Suprapubic skin (tissue), 4 donors: Measurements from ENCODE around the gene ACTR1A. TPM values are rescaled to one million over a fixed set of nuclear protein-coding genes. Genes with fewer than 3 reads are reported as not detected.

ENCODE experiments used
- DNase-seq, 2 donors: peaks; one replicate each; pipeline ENCODE4 v3.0.0-alpha.2; 2019; ENCODE audit warnings: low spot score in 2 of 2
- H3K27ac ChIP-seq: fragments of 200-600 bp; sonication (generic); one replicate; pipeline ENCODE4 v1.5.1; 2019
- H3K27me3 ChIP-seq: fragments of 200-600 bp; sonication (generic); one replicate; pipeline ENCODE4 v1.5.1; 2019
- H3K36me3 ChIP-seq: fragments of 200-600 bp; sonication (generic); one replicate; pipeline ENCODE4 v1.5.1; 2019
- H3K4me1 ChIP-seq: fragments of 200-600 bp; sonication (generic); one replicate; pipeline ENCODE4 v1.5.1; 2019
- H3K4me3 ChIP-seq: fragments of 200-600 bp; sonication (generic); one replicate; pipeline ENCODE4 v1.5.1; 2019; ENCODE audit warnings: mild to moderate bottlenecking
- H3K9me3 ChIP-seq: fragments of 200-600 bp; sonication (generic); one replicate; pipeline ENCODE4 v1.5.1; 2019
- EP300 ChIP-seq: sonication (generic); formaldehyde crosslinking; IDR thresholded peaks from one replicate; pipeline ENCODE4 v1.6.1; 2017; ENCODE audit warnings: antibody characterized with exemption
- POLR2A ChIP-seq, 2 donors: fragments of 450-650 bp; IDR thresholded peaks; one replicate each; pipeline ENCODE4 v1.6.1; 2017; ENCODE audit warnings: antibody characterized with exemption in 2 of 2, mild to moderate bottlenecking in 2 of 2, moderate library complexity in 2 of 2
- POLR2AphosphoS5 ChIP-seq, 3 donors: sonication (generic); formaldehyde crosslinking; IDR thresholded peaks; one replicate each; pipeline ENCODE4 v1.6.1; 2017; ENCODE audit warnings: antibody characterized with exemption in 3 of 3
- WGBS: methylation state at CpG from one replicate; pipeline ENCODE4 v1.1.5; 2018; 5-methylcytosine and 5-hydroxymethylcytosine counted together
- total RNA-seq, 4 donors: library from RNA; depleted of rRNA; stranded (reverse); fragments of >200 nt; gene quantifications; one replicate each; pipeline ENCODE4 v1.1.0, GENCODE V29; 2016
- TF ChIP-seq, protein P1 (sequence below), 2 donors: fragments of 200-600 bp in 1 of 2; fragments of 450-650 bp in 1 of 2; sonication (generic) in 1 of 2; IDR thresholded peaks; one replicate each; pipeline ENCODE4 v1.5.1; 2016 to 2019; ENCODE audit warnings: antibody characterized with exemption in 2 of 2, mild to moderate bottlenecking in 1 of 2, moderate library complexity in 1 of 2

ACTR1A gene
- total RNA-seq, 4 donors from 2014 or later: 71.5 to 108 (median 105) TPM

DNA sequence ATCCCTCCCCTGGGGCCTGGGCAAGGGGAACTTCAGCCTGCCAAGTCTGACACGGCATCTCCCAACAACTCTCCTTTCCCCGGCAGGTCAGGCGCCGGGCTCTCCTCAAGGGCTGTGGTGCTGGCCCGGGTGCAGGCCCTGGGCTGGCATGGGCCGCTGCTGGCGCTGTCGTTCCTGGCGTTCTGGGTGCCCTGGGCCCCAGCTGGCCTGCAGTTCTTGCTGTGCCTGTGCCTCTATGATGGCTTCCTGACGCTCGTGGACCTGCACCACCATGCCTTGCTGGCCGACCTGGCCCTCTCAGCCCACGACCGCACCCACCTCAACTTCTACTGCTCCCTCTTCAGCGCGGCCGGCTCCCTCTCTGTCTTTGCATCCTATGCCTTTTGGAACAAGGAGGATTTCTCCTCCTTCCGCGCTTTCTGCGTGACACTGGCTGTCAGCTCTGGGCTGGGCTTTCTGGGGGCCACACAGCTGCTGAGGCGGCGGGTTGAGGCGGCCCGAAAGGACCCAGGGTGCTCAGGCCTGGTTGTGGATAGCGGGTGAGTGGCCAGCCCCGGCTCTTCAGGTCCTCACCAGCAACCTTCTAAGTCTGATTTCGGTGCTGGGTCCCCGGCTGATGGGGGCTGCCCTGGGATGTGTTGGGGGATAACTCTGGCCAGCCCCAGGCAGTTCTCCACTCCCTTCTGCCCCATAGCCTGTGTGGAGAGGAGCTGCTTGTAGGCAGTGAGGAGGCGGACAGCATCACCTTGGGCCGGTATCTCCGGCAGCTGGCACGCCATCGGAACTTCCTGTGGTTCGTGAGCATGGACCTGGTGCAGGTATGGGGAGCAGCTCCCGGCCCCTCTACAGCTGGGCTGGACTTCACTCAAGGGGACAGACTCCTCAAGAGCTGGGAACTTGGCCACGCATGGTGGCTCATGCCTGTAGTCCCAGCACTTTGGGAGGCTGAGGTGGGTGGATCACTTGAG is 31.6 kb downstream of the ACTR1A start:
- TF ChIP-seq EP300: no peak
- H3K4me3 ChIP-seq: no peak overlapping the region
- H3K27me3 ChIP-seq: no peaks in the 10 kb centered on the region
- H3K36me3 ChIP-seq: peaks cover 6% of the 10 kb centered on the region
- no peaks in the 10 kb centered on the region for H3K9me3 ChIP-seq
- 89% methylated on average over 24 of the region's 36 CpGs for WGBS
- DNase-seq: no peak
- H3K4me1 ChIP-seq: peaks cover 7% of the 10 kb centered on the region
- no peak overlapping the region for H3K27ac ChIP-seq

DNA sequence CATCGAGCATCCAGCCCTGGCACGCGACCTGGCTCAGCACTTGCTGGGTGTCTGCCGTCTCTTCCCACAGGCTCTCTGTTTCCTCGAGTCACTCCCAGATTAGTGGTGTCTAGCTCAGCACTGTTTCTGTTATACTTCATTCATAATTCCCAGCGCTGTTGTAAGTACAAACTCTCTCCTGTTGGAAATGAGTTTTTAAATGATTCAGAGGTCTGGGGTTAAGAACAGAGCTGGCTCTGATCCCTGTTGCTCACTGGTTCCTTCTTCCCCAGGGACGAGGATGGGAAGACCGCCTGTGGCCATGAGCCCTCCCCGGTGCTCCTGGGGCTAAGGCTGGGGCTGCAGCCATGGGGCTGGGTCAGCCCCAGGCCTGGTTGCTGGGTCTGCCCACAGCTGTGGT is 33.8 kb downstream of the ACTR1A start:
- WGBS: 69% methylated on average over 9 of the region's 9 CpGs
- Histone ChIP-seq H3K27me3 (no peaks in the 10 kb centered on the region), H3K36me3 (peaks cover 6% of the 10 kb centered on the region), H3K4me3 (no peak overlapping the region), H3K27ac (no peak overlapping the region), H3K4me1 (peaks cover 7% of the 10 kb centered on the region), H3K9me3 (no peaks in the 10 kb centered on the region)
- no peak for DNase-seq
- no peak for TF ChIP-seq EP300
- TF ChIP-seq POLR2AphosphoS5 (IDR thresholded peaks at IDR 0.05): no peak
- TF ChIP-seq, protein P1, sequence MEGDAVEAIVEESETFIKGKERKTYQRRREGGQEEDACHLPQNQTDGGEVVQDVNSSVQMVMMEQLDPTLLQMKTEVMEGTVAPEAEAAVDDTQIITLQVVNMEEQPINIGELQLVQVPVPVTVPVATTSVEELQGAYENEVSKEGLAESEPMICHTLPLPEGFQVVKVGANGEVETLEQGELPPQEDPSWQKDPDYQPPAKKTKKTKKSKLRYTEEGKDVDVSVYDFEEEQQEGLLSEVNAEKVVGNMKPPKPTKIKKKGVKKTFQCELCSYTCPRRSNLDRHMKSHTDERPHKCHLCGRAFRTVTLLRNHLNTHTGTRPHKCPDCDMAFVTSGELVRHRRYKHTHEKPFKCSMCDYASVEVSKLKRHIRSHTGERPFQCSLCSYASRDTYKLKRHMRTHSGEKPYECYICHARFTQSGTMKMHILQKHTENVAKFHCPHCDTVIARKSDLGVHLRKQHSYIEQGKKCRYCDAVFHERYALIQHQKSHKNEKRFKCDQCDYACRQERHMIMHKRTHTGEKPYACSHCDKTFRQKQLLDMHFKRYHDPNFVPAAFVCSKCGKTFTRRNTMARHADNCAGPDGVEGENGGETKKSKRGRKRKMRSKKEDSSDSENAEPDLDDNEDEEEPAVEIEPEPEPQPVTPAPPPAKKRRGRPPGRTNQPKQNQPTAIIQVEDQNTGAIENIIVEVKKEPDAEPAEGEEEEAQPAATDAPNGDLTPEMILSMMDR (IDR thresholded peaks at IDR 0.05): no peak
- TF ChIP-seq POLR2A (IDR thresholded peaks at IDR 0.05): no peak

DNA sequence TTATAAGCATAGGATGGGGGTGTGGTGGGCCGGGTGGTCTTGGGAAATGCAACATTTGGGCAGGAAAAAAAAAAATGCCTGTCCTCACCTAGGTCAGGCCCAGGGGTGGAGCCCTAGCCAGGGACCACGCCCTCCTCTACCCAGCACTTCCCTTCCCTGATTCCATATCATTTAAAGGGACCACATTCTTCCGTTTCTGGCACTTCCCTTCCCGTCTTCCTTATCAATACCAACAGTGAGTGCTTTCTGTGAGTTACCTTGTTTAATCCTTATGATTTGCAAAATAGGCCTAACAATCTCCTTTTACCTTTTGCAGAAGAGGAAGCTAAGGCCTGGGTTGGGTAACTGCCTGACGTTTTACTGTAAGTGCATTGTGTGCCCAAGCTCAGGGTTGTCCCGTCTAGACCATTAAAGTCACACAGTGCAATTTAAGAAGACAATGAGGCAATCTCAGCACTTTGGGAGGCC is 34.5 kb downstream of the ACTR1A start:
- no peak overlapping the region for H3K27ac ChIP-seq
- 39% methylated on average over 5 of the region's 6 CpGs for WGBS
- DNase-seq: no peak

DNA sequence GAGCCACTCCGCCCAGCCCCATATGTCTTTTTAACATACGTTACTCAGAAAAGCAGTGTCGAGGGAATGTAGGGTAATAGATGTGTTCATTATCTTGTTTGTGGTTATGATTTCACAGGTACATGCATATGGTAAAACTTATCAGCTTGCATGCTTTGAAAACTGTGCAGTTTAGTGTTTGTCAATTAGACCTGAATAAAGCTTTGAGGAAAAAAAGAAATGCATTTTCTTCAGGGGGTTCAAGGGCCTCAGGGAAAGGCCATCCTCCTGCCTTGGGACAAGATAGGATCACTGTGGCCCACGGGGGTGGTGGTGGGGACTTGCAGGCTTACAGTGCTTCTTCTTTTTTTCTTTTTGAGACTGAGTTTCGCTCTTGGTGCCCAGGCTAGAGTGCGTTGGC is 35.2 kb downstream of the ACTR1A start:
- Histone ChIP-seq H3K36me3 (peaks cover 6% of the 10 kb centered on the region), H3K9me3 (no peaks in the 10 kb centered on the region), H3K27ac (no peak overlapping the region), H3K27me3 (no peaks in the 10 kb centered on the region), H3K4me1 (peaks cover 15% of the 10 kb centered on the region), H3K4me3 (no peak overlapping the region)
- TF ChIP-seq POLR2A (IDR thresholded peaks at IDR 0.05): no peak
- TF ChIP-seq POLR2AphosphoS5 (IDR thresholded peaks at IDR 0.05): no peak
- TF ChIP-seq, protein P1 (IDR thresholded peaks at IDR 0.05): no peak
- WGBS: 64% methylated on average over 6 of the region's 6 CpGs
- no peak for DNase-seq

More for the DNA sequence above, 34.5 kb downstream of the ACTR1A start:
- H3K27me3 ChIP-seq: no peaks in the 10 kb centered on the region
- H3K9me3 ChIP-seq: no peaks in the 10 kb centered on the region
- H3K36me3 ChIP-seq: peaks cover 6% of the 10 kb centered on the region
- no peak for TF ChIP-seq EP300
- TF ChIP-seq, protein P1 (IDR thresholded peaks at IDR 0.05): no peak
- no peak for TF ChIP-seq POLR2AphosphoS5 (IDR thresholded peaks at IDR 0.05)
- TF ChIP-seq POLR2A (IDR thresholded peaks at IDR 0.05): no peak
- H3K4me1 ChIP-seq: peaks cover 8% of the 10 kb centered on the region
- H3K4me3 ChIP-seq: no peak overlapping the region

DNA sequence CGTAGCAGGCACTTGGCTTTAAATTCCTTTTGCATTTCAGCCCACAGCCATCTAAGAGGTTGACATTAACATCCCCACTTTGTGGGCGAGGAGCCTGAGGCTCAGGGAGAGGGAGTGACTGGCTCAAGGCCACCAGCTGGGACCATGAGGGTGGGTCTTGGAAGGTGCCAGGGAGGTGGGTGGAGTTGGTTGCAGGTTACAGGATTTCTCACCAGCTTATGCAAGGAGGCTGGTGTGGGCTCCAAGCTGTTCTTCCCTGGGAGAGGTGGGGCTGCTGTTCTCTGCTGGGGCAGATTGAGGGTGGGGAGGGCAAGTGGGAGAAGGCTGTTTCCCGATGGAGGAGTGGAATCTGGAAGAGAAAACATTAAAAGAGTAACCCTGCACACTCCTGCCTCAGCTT is 37.0 kb downstream of the ACTR1A start:
- Histone ChIP-seq H3K4me1 (peaks cover 32% of the 10 kb centered on the region), H3K9me3 (no peaks in the 10 kb centered on the region), H3K27me3 (no peaks in the 10 kb centered on the region), H3K36me3 (no peaks in the 10 kb centered on the region), H3K4me3 (no peak overlapping the region), H3K27ac (no peak overlapping the region)
- no peak for TF ChIP-seq POLR2A (IDR thresholded peaks at IDR 0.05)
- TF ChIP-seq, protein P1 (IDR thresholded peaks at IDR 0.05): no peak
- no peak for TF ChIP-seq EP300
- no peak for TF ChIP-seq POLR2AphosphoS5 (IDR thresholded peaks at IDR 0.05)
- DNase-seq: no peak
- 58% methylated on average over 3 of the region's 3 CpGs for WGBS
